GM21528 (cell line): ENCODE data around the gene OSM.

Source experiments
- ATAC-seq: cut with Tn5 transposase; IDR thresholded peaks from one replicate; pipeline ENCODE4 v1.9.1; 2021; ENCODE audit warnings: mild to moderate bottlenecking, moderate library complexity; ENCODE audit not compliant: unreplicated experiment, low FRiP score

Gene OSM

GRCh38 chr22:30299322-30299721 lies 32.7 kb upstream of the OSM start:
- no peak for ATAC-seq

DNA sequence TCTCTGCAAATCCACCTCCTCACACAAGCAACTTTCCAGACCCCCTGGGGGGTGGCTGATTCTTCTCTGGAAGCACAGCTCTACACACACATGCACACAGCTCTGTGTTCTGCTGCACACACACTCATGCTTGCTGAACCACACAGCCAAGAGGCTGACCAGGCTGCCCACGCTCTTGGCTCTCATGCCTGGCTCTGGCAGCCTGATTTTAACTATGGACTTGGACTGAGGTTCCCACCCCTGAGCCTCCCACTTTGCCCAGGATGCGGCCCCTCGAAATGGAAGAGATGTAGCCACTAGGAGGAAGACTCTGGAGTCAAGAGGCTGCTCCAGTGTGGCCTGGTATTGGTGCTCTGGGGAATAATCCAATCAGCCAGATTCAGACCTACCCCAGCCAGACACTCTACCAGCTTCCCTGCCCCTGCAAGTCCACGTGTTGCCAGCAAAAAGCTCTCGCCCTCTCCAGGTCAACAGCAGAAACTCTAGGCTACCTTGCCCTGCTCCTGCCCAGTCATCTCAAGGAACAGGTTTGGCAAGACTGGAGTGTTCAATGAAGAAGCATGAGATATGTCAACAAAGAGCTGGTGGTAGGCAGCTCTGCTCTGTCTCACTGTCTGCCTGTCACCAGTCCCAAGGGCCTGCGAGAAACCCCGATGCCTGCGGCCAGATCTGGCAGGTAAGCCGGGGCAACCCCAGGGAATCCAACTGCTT lies 31.5 kb upstream of the OSM start:
- ATAC-seq, result no peak

GRCh38 chr22:30297276-30297990 lies 30.8 kb upstream of the OSM start:
- ATAC-seq, result no peak

DNA sequence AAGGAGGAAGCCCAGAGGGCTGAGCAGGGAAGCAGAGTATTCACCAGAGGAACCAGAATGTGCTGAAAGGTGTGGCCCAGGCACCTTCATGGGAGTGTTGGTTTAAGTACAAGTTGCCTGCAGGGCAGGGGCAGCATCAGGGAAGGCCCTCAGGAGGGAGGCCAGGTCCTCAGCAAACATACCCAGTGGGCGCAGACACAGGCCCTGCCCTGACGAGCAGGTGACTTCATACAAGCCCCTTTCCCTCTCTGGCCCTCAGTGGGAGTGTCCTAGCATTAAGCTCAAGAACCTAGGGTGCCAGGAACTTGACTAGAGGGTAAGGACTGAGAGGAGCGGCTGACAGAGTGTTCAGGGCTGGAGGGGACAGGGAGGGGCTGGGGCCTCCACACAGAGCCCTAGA lies 30.2 kb upstream of the OSM start:
- no peak for ATAC-seq

GRCh38 chr22:30296324-30296723 lies 29.7 kb upstream of the OSM start:
- ATAC-seq, result no peak

DNA sequence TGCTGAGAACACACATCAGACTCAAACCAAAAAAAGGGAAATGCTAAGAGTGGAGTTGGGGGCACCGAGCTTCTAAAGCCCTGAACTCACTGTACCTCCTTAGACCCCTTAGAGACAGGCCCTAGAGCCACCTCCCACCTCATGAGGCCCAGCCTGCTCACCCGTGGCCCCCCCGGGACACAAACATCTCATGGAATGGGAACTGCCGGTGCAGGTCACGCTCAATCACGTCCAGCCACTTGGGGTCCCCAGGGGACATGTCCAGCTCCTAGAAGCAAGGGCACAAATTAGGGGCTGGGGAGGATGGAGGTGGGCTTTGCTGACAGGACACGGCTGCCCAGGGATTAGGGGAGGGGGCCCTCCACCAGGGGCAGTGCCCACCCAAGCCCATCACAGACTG lies 28.9 kb upstream of the OSM start:
- ATAC-seq, result no peak

DNA sequence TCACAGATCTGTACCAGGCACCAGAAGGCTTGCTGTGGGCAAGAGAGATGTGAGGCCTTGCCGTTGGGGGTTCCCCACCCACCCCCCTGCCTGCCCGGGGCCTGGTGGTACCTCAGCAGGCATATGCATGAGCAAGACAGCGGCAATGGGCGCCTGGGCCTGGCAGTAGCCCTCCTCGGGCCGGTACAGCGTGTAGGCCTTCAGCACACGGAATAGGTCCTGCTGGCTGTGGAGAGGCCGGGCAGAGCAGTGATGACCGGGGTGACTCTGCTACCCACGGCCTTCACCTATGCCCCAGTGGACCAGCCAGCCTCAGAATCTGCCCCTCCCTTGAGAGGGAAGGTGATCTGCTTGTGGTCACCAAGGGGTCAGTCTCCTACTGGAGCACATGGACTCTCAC lies 28.2 kb upstream of the OSM start:
- ATAC-seq, result no peak

DNA sequence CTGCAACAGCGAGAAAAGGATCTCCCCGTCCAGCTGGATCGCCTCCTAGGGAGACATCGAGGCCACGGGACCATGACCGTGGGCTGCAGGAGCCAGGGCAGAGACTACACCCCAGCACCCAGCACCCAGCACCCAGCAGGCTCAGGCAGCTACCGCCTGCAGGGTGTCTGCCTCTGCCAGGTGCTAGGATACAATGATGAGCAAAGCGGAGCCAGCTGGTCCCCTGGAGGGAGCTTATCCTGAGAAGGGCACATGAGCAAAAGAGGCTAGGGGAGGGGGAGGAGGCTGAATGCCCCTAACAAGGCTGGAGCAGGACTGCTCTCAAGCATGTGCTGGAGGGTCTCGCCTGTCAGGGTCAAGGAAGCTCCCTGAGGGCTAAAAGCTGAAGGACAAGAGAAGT lies 27.4 kb upstream of the OSM start:
- ATAC-seq, result no peak

- no peak for ATAC-seq
These were observed 26.4 kb upstream of the OSM start for GRCh38 chr22:30293026-30293425.

DNA sequence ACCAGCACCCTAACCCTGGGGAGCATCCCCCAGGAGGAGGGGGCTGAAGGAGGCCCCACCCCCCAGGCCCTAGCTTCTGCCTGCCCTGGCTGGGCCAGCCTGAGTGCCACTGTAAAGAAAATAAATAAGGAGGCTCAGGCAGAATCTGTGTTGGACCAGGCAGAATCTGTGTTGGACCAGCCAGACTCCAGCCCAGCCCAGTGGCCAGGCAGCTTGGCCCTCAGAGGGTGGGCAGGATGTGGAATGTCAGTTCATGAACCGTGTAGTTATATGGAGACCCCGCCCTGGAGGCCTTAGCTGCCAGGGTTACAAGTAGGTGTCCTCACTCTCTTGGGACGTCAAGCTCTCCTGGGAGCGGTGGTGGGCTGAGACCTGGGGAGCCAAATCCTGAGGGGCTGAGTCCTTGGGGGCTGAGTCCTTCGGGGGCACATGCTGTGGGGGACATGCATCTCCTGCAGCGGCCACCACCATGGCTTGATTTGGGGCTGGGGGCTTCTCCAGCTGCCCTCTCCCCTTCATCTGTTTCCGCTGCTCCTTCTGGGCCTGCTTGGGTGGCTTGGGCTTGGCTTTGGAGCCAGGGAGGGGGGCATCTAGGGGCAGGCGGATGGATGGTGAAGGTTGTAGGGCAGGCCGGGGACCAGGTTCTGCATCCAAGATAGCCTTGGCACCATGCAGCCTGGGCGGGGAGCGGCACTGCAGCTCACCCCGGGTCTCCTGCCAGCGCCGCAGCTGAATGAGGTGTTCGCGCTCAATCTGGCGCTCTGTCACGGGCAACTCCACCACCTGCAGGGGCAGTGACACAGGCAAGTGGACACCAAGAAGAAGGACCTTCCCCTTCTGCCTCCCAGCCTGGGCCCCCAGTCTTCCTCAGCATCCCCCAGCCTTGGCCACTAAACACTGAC lies 25.7 kb upstream of the OSM start:
- ATAC-seq, result no peak

- ATAC-seq, result no peak
These were observed 24.6 kb upstream of the OSM start for GRCh38 chr22:30291058-30291892.

DNA sequence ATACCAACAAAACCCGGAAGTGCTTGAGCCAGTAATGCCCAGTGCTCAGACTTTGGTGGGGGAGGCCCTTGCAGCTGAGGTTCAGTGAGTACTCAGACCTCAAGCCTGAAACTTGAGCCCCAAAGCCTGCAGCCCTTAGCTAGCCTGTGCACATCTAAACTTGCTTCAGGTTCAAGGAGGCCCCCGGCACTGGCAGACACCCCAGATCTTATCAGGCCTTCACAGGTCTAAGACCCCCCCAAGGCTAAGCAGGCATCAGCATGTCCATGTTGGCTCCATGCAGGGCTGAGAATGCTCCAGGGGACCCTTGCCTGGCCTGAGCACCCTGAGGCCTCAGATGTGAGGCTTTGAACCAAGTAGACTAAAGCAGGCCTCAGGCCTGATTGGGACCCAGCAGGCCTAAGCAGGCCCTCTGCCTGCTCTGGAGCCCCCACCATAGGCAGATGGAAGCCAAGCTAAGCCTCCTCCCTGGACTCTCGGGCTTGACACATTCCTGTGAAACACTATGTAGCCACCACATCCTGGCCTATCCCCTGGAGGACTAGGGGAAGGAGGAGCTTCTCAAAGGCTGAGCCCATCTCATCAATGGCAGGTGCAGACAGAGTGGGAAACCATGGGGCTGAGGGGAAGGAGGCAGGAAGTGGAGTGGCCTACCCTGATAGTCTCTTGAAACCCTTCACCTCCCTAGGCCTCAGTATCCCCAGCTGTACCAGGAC lies 23.8 kb upstream of the OSM start:
- ATAC-seq, result no peak

DNA sequence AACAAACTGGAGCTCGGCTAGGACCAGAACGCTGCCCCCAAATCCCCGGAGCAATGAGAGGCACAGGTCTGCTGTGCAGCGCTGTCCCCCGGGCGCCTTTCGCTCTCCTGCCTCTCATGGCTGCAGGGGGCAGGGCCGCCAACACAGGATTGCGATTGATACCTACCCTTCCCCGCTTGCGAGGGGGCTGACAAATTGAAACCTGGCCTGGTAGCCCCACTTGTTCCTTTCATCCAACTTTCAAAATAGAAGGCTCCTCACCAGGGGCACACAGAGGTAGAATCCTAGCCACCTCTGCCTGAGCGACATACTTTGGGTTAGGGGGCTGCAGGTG lies 23.3 kb upstream of the OSM start:
- peak; percentile 14 for ATAC-seq

- peak; percentile 50 for ATAC-seq
These were observed 22.7 kb upstream of the OSM start, which contains the start of gene CASTOR1 for GRCh38 chr22:30289141-30289979. Gene CASTOR1 (minus strand): TSS chr22:30289505. CDS start chr22:30289497, 8 bp downstream.

DNA sequence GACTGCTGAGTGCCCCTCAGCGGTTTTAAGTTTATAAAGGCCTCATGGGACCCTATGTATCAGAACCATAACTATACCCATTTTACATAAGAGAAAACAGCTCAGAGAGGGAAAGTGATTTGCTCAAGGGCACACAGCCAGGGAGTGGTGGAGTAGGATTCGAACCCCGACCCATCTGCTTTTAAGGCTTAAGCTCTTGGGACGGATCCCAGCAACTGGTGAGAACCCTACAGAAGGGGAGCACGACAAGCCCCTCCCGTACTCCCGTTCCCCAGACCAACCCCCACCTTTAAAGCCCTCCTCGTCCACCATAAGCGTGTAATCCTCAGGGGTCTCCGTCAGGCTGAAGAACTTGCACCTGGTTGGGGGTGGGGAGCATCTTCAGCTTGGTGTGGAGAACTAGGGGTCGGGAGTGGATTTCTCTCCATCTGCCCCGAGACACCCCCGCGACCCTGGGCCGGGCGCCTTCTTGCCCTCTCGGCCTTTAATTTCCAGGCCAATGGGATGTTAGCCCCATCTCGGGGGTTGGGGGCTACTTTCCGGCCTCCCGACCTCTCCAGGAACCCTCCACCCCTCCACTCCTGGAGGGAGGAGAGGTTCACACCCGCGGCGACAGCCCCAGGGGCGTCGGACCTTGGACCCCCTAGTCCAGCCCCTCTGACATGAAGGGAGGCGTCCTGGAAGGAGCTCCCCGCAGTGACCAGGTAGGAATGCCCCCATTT lies 21.9 kb upstream of the OSM start:
- no peak for ATAC-seq

- no peak for ATAC-seq
These were observed 21.2 kb upstream of the OSM start for GRCh38 chr22:30287648-30288418.

GRCh38 chr22:30286813-30287647 lies 20.4 kb upstream of the OSM start:
- no peak for ATAC-seq
